ENCODE measurements around the gene PNP.

- TF ChIP-seq YY1 (IDR thresholded peaks at IDR 0.05; ENCODE audit: insufficient read depth, insufficient read length) (no peak), ZNF274 (IDR thresholded peaks at IDR 0.05; ENCODE audit: low read depth, low read length) (no peak)
Observed at GRCh38 chr14:20428010-20428365, 41.2 kb upstream of the PNP start.
